HepG2 (cell line): Measurements from ENCODE around the gene VSIG2.

Experiments used
- CBX1 ChIP-seq: IDR thresholded peaks from one replicate; pipeline ENCODE4 v1.6.1; 2016; ENCODE audit warnings: antibody characterized with exemption, low read depth
- ELK4 ChIP-seq: sonication (generic); formaldehyde crosslinking; IDR thresholded peaks from 2 replicates; pipeline ENCODE4 v1.9.0; 2021; ENCODE audit warnings: missing genetic modification reagents, borderline replicate concordance
- EP300 ChIP-seq, 3 experiments: sonication (generic) in 1 of 3; formaldehyde crosslinking in 1 of 3; IDR thresholded peaks; 2 replicates each; pipeline versions ENCODE4 v1.5.1 to v1.6.1; 2011 to 2020; ENCODE audit warnings: low read depth in 2 of 3, low read length in 2 of 3, borderline replicate concordance in 1 of 3, improper control_type of control experiment in 1 of 3, mild to moderate bottlenecking in 1 of 3, missing genetic modification reagents in 1 of 3, moderate library complexity in 1 of 3
- NBN ChIP-seq: fragments of 450-650 bp; conservative IDR thresholded peaks from 2 replicates; pipeline ENCODE4 v1.6.1; 2017
- PAX8 ChIP-seq: sonication (generic); formaldehyde crosslinking; IDR thresholded peaks from 2 replicates; pipeline ENCODE4 v1.8.0; 2022; ENCODE audit warnings: mild to moderate bottlenecking, missing genetic modification reagents, borderline replicate concordance
- POLR2AphosphoS5 ChIP-seq: IDR thresholded peaks from 2 replicates; pipeline ENCODE4 v1.6.1; 2012; ENCODE audit warnings: low read depth, low read length
- SP1 ChIP-seq, 2 experiments: fragments of 450-650 bp in 1 of 2; sonication (generic) in 1 of 2; formaldehyde crosslinking in 1 of 2; IDR thresholded peaks; 2 replicates each; pipeline versions ENCODE4 v1.4.0 to v1.6.1; 2016 to 2020; ENCODE audit warnings: missing genetic modification reagents in 1 of 2
- ZBTB46 ChIP-seq: sonication (generic); formaldehyde crosslinking; IDR thresholded peaks from 2 replicates; pipeline ENCODE4 v1.4.0; 2020; ENCODE audit warnings: mild to moderate bottlenecking, missing genetic modification reagents, borderline replicate concordance
- ZNF678 ChIP-seq: sonication (generic); formaldehyde crosslinking; IDR thresholded peaks from 2 replicates; pipeline ENCODE4 v1.4.0; 2020; ENCODE audit warnings: mild to moderate bottlenecking, missing genetic modification reagents
- TF ChIP-seq, protein P1 (sequence below): IDR thresholded peaks from 2 replicates; pipeline ENCODE4 v1.6.1; 2016; ENCODE audit warnings: low read depth, missing genetic modification reagents, missing compliant biosample characterization

DNA sequence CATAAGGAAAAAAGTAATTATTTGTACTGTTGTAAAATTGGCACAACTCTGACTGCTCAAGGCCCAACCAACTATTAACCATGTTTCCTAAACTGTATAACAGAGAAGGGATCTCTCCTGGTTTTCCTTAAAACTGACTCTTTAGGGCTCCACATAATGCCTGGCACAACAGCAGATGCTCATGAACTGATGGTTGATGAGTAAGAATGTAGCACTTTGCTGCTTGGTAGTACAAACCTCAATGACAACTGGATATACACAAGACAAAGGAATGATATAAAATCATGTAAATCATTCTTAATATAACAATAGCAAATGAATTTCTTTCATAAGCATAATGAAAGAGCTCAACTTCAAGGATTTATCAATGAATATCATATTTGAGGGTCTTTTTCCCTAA is 36.5 kb upstream of the VSIG2 start:
- TF ChIP-seq ZBTB46 (CRISPR knock-in tag) = no peak
- TF ChIP-seq NBN = no peak
- no peak for TF ChIP-seq ZNF678 (CRISPR knock-in tag)
- TF ChIP-seq EP300 (IDR thresholded peaks at IDR 0.05; ENCODE audit: low read depth in 2 of 2, low read length in 2 of 2) = no peak
- no peak for TF ChIP-seq EP300 (CRISPR knock-in tag; IDR thresholded peaks at IDR 0.05; ENCODE audit: borderline replicate concordance)
- TF ChIP-seq CBX1 = no peak
- TF ChIP-seq, protein P1, sequence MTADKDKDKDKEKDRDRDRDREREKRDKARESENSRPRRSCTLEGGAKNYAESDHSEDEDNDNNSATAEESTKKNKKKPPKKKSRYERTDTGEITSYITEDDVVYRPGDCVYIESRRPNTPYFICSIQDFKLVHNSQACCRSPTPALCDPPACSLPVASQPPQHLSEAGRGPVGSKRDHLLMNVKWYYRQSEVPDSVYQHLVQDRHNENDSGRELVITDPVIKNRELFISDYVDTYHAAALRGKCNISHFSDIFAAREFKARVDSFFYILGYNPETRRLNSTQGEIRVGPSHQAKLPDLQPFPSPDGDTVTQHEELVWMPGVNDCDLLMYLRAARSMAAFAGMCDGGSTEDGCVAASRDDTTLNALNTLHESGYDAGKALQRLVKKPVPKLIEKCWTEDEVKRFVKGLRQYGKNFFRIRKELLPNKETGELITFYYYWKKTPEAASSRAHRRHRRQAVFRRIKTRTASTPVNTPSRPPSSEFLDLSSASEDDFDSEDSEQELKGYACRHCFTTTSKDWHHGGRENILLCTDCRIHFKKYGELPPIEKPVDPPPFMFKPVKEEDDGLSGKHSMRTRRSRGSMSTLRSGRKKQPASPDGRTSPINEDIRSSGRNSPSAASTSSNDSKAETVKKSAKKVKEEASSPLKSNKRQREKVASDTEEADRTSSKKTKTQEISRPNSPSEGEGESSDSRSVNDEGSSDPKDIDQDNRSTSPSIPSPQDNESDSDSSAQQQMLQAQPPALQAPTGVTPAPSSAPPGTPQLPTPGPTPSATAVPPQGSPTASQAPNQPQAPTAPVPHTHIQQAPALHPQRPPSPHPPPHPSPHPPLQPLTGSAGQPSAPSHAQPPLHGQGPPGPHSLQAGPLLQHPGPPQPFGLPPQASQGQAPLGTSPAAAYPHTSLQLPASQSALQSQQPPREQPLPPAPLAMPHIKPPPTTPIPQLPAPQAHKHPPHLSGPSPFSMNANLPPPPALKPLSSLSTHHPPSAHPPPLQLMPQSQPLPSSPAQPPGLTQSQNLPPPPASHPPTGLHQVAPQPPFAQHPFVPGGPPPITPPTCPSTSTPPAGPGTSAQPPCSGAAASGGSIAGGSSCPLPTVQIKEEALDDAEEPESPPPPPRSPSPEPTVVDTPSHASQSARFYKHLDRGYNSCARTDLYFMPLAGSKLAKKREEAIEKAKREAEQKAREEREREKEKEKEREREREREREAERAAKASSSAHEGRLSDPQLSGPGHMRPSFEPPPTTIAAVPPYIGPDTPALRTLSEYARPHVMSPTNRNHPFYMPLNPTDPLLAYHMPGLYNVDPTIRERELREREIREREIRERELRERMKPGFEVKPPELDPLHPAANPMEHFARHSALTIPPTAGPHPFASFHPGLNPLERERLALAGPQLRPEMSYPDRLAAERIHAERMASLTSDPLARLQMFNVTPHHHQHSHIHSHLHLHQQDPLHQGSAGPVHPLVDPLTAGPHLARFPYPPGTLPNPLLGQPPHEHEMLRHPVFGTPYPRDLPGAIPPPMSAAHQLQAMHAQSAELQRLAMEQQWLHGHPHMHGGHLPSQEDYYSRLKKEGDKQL (CRISPR knock-in tag) = no peak
- TF ChIP-seq ELK4 (CRISPR knock-in tag) = no peak
- no peak for TF ChIP-seq SP1 (IDR thresholded peaks at IDR 0.05)
- TF ChIP-seq SP1 (CRISPR knock-in tag; IDR thresholded peaks at IDR 0.05) = no peak
- no peak for TF ChIP-seq PAX8 (CRISPR knock-in tag)
- TF ChIP-seq POLR2AphosphoS5 = no peak
